Lower lobe of right lung (tissue), 2 donors: ENCODE data around the gene ILF3. TPM values are rescaled to one million over a fixed set of nuclear protein-coding genes. Genes with fewer than 3 reads are reported as not detected.

ENCODE experiments used
- ATAC-seq, 2 donors: fragments of 200-7000 bp; cut with Tn5 transposase; one replicate each; pipeline ENCODE4 v1.9.1; 2020 to 2022; ENCODE audit warnings: mild to moderate bottlenecking in 2 of 2, moderate library complexity in 2 of 2
- DNase-seq: peaks from one replicate; pipeline ENCODE4 v3.0.0-alpha.2; 2020
- H3K27ac ChIP-seq: fragments of 200-600 bp; one replicate; pipeline ENCODE4 v1.8.0; 2022
- H3K27me3 ChIP-seq: fragments of 200-600 bp; one replicate; pipeline ENCODE4 v1.8.0; 2022; ENCODE audit warnings: low read depth
- H3K36me3 ChIP-seq: fragments of 200-600 bp; one replicate; pipeline ENCODE4 v1.8.0; 2022; ENCODE audit warnings: mild to moderate bottlenecking
- H3K4me1 ChIP-seq: fragments of 200-600 bp; one replicate; pipeline ENCODE4 v1.8.0; 2022
- H3K4me3 ChIP-seq: fragments of 200-600 bp; one replicate; pipeline ENCODE4 v1.8.0; 2022; ENCODE audit warnings: mild to moderate bottlenecking
- H3K9me3 ChIP-seq: fragments of 200-600 bp; one replicate; pipeline ENCODE4 v1.8.0; 2022
- intact Hi-C: fragments of 100-400 bp; cut with DNase I; formaldehyde crosslinking; loops from one replicate; pipeline ENCODE4 v1.11.0; 2022
- total RNA-seq: library from RNA; stranded (reverse); fragmentation: NEBNext Ultra II Directional; extraction: Animal tissue kit (Norgen Biotek cat#: 25700); gene quantifications from one replicate; pipeline ENCODE4 v1.2.1, GENCODE V29; 2021
- TF ChIP-seq, protein P1 (sequence below): fragments of 200-600 bp; IDR thresholded peaks from one replicate; pipeline ENCODE4 v1.8.0; 2022; ENCODE audit warnings: antibody characterized with exemption, mild to moderate bottlenecking
- donor health status: DM: no; HTN: yes; CAD: no; lungs with severe emphysema.

ILF3 gene
- total RNA-seq, 1 donor from 2014 or later: 175 TPM

DNA sequence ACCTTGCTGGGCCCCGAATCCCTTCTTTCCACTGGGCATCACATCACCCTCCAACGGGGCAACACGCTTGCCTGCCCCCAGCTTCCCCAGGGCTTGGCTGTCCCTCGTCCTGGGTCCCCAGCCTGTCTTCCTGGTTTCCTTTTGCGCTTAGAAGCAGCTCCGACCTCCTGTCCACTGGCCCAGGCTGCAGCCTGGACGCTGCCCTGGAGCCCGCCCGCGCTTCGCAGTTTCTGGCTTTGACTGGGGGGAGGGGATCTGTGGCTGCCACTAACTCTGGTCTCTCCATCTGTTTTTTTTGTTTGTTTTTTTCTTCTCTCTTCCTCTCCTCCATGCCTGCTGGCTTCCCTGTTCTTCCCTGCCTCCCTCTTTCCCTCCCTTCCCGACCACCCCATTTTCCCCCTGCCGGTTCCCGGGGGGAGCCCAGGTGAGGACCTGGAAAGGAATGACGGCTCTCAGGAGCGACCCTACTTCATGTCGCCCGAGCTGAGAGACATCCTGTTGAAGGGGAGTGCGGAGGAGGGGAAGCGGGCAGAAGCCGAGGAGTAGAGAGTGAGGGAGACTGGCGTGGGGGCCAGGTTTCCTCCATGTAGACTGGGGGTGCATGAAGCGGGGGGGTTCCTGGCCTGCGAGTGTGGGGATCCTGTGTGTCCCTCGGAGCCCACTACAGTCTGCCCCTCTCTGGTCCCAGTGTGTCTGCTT, 11.5 kb upstream of the ILF3 start:
- peaks cover 45% of the 10 kb centered on the region for H3K4me1 ChIP-seq
- no peaks in the 10 kb centered on the region for H3K27me3 ChIP-seq
- TF ChIP-seq, protein P1, sequence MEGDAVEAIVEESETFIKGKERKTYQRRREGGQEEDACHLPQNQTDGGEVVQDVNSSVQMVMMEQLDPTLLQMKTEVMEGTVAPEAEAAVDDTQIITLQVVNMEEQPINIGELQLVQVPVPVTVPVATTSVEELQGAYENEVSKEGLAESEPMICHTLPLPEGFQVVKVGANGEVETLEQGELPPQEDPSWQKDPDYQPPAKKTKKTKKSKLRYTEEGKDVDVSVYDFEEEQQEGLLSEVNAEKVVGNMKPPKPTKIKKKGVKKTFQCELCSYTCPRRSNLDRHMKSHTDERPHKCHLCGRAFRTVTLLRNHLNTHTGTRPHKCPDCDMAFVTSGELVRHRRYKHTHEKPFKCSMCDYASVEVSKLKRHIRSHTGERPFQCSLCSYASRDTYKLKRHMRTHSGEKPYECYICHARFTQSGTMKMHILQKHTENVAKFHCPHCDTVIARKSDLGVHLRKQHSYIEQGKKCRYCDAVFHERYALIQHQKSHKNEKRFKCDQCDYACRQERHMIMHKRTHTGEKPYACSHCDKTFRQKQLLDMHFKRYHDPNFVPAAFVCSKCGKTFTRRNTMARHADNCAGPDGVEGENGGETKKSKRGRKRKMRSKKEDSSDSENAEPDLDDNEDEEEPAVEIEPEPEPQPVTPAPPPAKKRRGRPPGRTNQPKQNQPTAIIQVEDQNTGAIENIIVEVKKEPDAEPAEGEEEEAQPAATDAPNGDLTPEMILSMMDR: no peak
- ATAC-seq (no peak), DNase-seq (no peak)
- no peaks in the 10 kb centered on the region for H3K9me3 ChIP-seq
- H3K27ac ChIP-seq: peak overlapping the region; percentile 31
- intact Hi-C loops: loop anchor here (10.0 kb wide), 1 partner anchor 58 kb away; the partner anchor contains the start of gene AP1M2
- peaks cover 69% of the 10 kb centered on the region for H3K36me3 ChIP-seq
- no peak overlapping the region for H3K4me3 ChIP-seq

DNA sequence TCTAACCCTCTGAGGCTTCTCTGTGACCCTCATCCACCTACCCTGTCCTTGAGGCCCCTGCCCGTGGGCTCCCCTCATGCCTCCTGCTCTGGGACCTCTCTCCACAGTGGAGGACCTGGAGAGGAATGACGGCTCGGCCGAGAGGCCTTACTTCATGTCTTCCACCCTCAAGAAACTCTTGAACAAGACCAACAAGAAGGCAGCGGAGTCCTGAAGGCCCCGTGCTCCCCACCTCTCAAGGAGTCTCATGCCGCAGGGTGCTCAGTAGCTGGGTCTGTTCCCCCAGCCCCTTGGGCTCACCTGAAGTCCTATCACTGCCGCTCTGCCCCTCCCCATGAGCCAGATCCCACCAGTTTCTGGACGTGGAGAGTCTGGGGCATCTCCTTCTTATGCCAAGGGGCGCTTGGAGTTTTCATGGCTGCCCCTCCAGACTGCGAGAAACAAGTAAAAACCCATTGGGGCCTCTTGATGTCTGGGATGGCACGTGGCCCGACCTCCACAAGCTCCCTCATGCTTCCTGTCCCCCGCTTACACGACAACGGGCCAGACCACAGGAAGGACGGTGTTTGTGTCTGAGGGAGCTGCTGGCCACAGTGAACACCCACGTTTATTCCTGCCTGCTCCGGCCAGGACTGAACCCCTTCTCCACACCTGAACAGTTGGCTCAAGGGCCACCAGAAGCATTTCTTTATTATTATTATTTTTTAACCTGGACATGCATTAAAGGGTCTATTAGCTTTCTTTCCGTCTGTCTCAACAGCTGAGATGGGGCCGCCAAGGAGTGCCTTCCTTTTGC, 10.8 kb upstream of the ILF3 start:
- H3K4me3 ChIP-seq: no peak overlapping the region
- no peak for ATAC-seq
- TF ChIP-seq, protein P1: no peak
- H3K27me3 ChIP-seq: no peaks in the 10 kb centered on the region
- peak overlapping the region; percentile 31 for H3K27ac ChIP-seq
- H3K9me3 ChIP-seq: no peaks in the 10 kb centered on the region
- no peak for DNase-seq
- intact Hi-C loops: loop anchor here (10.0 kb wide), 1 partner anchor 59 kb away; the partner anchor contains the start of gene AP1M2
- H3K36me3 ChIP-seq: peaks cover 61% of the 10 kb centered on the region
- H3K4me1 ChIP-seq: peaks cover 45% of the 10 kb centered on the region

DNA sequence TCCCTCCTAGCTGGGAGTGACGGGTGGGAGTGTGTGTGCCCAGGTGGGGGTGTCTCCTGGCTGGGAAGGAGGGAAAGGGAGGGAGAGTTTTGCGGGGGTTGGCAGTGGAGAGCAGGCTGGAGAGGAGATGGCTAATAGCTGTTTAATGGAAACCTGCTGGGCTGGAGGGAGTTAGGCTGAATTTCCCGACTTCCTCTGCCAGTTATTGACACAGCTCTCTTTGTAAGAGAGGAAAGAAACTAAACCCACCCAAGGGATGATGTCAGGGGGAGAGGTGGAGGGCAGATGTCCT, 10.2 kb upstream of the ILF3 start:
- Histone ChIP-seq H3K27ac (peak overlapping the region; percentile 41), H3K4me3 (no peak overlapping the region), H3K27me3 (no peaks in the 10 kb centered on the region), H3K4me1 (peaks cover 40% of the 10 kb centered on the region), H3K36me3 (peaks cover 56% of the 10 kb centered on the region), H3K9me3 (no peaks in the 10 kb centered on the region)
- intact Hi-C loops: loop anchor here (10.0 kb wide), 1 partner anchor 59 kb away; the partner anchor contains the start of gene AP1M2
- TF ChIP-seq, protein P1: no peak
- ATAC-seq (no peak), DNase-seq (no peak)

DNA sequence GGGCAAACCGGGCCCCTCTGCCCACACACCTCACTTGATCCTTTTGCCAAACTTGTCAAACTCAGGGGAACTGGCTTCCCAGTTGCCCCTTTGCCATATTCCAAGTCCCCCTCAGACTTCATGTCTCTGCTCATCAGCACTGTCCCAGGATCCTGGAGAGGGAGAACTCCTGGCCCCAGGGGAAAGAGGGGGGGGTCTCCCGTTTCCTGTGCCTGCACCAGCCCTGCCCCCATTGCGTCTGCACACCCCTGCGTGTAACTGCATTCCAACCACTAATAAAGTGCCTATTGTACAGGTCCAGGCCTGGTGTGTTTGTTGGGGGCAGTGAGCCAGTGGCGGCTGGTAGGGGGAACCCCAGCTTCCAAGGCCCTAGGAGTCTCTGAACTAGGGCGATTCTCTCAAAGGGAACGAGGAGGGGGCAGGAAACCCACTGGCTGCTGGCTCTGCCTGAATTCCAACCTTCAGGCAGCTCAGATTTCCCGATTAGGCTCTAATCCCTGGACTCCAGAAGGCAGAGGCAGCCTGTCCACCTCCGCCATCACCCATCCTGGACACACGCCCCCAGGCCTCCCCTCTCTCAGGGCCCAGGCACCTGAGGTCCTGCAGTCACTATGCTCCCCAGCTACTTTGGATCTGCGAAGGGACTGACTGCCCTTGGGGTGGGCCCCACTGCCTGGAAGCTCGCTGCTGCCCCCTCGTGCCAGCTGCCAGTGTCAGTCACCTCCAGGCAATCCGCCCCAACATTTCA, 9.7 kb upstream of the ILF3 start:
- H3K4me3 ChIP-seq: no peak overlapping the region
- intact Hi-C loops: loop anchor here (10.0 kb wide), 1 partner anchor 60 kb away; the partner anchor contains the start of gene AP1M2
- no peaks in the 10 kb centered on the region for H3K27me3 ChIP-seq
- peaks cover 34% of the 10 kb centered on the region for H3K4me1 ChIP-seq
- H3K36me3 ChIP-seq: peaks cover 50% of the 10 kb centered on the region
- DNase-seq (peak; percentile 88), ATAC-seq (peak; percentile 91 to 93)
- peak overlapping the region; percentile 41 for H3K27ac ChIP-seq
- TF ChIP-seq, protein P1: peak; percentile 89
- no peaks in the 10 kb centered on the region for H3K9me3 ChIP-seq

DNA sequence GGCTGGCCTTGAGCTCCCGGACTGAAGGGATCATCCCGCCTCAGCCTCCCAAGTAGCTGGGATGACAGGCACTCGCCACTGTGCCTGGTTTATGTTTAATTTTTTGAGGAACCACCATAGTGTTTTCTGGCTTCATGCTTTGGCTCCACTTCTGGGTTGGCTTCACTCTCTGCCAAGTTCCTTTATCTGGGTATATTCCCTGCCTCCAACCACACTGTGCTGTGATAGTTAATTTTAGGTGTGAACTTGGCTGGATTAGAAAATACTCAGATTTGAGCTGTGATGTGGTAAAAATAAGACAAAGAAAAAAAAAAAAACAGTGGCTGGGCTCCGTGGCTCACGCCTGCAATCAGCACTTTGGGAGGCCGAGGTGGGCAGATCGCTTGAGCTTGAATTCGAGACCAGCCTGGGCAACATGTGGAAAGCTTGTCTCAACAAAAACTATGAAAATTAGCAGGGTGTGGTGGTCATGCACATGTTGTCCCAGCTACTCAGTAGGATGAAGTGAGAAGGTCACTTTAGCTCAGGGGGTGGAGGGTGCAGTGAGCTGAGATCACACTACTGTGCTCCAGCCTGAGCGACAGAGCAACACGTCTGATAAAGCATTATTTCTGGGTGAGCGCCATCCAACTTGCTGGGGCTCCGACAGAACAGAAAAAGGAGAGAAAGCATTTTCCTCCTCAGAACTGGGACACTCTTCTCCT, 7.5 kb upstream of the ILF3 start:
- intact Hi-C loops: loop anchor here (10.0 kb wide), 1 partner anchor 62 kb away; the partner anchor contains the start of gene AP1M2
- H3K4me3 ChIP-seq: no peak overlapping the region
- TF ChIP-seq, protein P1: no peak
- ATAC-seq (no peak), DNase-seq (no peak)
- H3K36me3 ChIP-seq: peaks cover 29% of the 10 kb centered on the region
- H3K4me1 ChIP-seq: peaks cover 23% of the 10 kb centered on the region
- H3K27me3 ChIP-seq: no peaks in the 10 kb centered on the region
- no peaks in the 10 kb centered on the region for H3K9me3 ChIP-seq
- H3K27ac ChIP-seq: no peak overlapping the region
